ENCODE results near the gene FAM3B.

The FAM3B gene

DNA sequence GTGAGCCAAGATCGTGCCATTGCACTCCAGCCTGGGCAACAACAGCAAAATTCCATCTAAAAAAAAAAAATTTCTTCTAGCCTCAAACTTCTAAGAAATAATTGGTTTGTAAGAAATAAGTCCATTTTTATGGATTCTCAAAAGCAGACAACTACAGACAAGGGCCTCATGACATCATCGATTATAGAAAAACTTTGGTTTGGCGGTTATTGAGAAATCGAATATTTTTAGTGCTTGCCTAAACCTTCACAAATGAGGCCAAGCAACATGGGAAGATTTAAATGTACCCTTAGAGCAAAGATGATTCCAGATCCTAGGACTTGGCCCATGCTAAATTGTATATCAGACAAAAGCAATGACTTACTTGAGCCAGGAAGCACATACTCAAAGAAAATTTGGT is 81.7 kb downstream of the FAM3B start:
- no peak for FAIRE-seq

- FAIRE-seq: no peak
Observed at GRCh38 chr21:41398831-41399230, 82.2 kb downstream of the FAM3B start.

DNA sequence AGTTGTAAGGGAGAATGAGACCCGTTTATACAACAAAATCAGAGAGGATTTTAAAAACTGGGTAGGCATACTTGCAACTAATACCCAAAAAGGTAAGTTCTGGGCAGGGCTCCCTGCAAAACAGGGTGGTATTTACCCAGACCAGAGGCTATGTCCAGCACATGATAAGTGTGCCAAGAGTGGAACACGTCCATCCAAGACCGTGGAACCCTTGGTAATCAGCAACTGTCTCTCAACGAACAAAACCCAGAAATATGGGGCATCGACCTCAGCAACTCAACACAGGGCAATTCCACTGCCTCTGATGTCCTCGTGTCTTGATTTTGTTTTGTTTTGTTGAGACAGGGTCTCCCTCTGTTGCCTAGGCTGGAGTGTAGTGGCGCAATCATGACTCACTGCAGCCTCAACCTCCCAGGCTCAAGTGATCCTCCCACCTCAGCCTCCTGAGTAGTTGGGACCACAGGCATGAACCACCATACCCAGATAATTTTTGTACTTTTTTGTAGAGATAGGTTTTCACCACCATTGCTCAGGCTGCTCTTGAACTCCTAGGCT is 82.7 kb downstream of the FAM3B start:
- FAIRE-seq: no peak

DNA sequence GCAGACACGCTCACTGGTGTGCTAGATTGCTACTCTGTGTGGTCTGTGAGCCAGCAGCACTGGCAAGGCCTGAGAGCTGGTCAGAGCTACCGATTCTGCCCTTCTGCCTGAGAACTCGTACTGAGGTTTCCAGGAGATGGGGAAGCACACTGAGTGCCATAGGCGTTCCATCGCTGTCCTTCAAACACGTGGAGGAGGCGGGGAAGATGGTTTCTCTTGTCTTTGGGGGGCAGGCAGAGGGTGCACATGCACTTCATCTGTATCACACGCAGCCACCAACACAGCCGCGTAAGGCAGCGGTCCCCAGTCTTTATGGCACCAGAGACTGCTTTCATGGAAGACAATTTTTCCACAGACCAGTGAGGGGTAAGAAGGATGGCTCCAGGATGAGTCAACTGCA is 85.6 kb downstream of the FAM3B start:
- FAIRE-seq: no peak

DNA sequence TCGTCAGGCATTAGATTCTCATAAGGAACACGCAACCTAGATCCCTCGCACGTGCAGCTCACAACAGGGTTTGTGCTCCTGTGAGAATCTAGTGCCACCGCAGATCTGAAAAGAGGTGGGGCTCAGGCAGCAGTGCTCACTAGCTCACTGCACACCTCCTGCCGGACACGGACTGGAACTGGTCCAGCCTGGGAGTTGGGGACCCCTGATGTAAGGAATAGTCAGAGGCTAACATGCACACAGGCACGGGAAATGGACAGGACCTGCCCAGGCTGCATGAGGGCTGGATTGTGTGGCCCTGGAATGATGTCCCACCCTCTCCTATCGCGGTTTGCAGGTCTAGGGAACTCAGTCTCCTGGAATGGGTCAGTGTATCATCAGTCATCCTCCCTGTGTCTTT is 86.2 kb downstream of the FAM3B start:
- no peak for FAIRE-seq

- FAIRE-seq: no peak
Observed at GRCh38 chr21:41403331-41403730, 86.7 kb downstream of the FAM3B start.

DNA sequence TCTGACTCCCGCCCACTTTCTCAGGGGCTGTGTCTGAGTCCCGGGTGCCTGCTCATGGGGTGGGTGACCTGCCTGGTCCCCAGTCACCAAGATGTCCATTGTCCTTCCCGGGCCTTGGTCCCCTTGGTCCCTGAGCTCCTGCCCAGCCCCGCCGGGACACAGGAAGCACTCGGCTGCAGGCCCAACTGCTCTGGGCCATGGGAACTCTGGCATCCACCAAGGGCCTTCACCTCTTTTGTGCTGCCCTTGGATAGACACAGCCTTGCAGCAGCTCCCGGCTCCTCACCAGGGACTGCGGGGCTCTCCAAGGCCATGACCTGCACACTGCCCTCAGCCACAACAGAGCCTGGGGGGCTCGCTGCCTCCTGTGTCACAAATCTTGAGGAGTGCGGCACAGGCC is 87.4 kb downstream of the FAM3B start:
- FAIRE-seq: no peak

GRCh38 chr21:41405321-41405720 is 88.7 kb downstream of the FAM3B start:
- no peak for FAIRE-seq

DNA sequence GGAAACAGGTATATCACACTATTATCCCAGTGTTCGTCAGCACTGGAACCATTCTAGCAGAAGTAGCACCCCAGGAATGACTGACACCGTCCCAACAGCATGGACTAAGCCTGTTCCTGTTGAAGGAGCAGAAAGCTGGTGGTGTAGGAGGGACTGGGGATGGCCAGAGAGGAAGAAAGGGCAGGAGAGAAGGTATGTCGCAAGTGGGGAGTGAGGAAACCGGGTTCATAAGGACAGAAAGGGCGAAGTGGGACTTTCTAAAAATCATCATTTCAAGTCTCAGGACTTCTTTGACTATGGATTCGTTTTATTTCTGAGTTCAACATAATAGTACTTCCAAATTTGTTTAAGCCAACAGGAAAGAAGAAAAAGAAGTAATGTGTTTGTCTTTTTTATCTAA is 89.7 kb downstream of the FAM3B start:
- no peak for FAIRE-seq
